ENCODE results near the gene AFAP1.

DNA sequence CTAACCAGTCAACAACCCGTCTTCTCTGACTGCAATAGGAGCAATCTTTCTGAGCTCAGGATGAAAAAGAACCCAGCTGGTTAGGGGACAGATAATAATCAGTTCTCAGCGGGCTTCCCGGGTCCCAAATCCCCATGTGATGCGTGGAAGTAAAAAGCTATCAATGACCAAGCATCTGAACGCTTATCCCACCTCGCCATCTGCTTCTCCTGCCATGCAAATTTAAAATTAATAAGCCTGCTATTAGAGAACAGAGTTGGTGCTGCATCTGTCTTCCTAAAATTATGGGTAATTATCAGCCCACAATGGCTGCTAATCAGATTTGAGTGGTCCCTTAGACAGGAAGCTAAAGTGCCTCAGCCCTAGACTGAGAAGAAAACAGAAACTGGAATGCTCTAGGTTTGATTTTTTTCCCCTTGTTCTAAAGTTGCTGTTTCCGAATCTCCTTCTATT is 37.5 kb downstream of the AFAP1 start:
- TF ChIP-seq, protein P1, sequence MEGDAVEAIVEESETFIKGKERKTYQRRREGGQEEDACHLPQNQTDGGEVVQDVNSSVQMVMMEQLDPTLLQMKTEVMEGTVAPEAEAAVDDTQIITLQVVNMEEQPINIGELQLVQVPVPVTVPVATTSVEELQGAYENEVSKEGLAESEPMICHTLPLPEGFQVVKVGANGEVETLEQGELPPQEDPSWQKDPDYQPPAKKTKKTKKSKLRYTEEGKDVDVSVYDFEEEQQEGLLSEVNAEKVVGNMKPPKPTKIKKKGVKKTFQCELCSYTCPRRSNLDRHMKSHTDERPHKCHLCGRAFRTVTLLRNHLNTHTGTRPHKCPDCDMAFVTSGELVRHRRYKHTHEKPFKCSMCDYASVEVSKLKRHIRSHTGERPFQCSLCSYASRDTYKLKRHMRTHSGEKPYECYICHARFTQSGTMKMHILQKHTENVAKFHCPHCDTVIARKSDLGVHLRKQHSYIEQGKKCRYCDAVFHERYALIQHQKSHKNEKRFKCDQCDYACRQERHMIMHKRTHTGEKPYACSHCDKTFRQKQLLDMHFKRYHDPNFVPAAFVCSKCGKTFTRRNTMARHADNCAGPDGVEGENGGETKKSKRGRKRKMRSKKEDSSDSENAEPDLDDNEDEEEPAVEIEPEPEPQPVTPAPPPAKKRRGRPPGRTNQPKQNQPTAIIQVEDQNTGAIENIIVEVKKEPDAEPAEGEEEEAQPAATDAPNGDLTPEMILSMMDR (IDR thresholded peaks at IDR 0.05), result no peak
- TF ChIP-seq ZFX (IDR thresholded peaks at IDR 0.05; ENCODE audit: borderline replicate concordance), result no peak
